Spleen (tissue), 7 donors: ENCODE results near the gene THOC6.

Experiments used
- POLR2A ChIP-seq, 3 donors: fragments of 450-650 bp; IDR thresholded peaks; one replicate each; pipeline ENCODE4 v1.5.1; 2017; ENCODE audit warnings: antibody characterized with exemption in 3 of 3, mild to moderate bottlenecking in 1 of 3
- POLR2AphosphoS5 ChIP-seq, 3 donors: sonication (generic); formaldehyde crosslinking; IDR thresholded peaks; one replicate each; pipeline ENCODE4 v1.5.1; 2017; ENCODE audit warnings: antibody characterized with exemption in 3 of 3
- TF ChIP-seq, protein P1 (sequence below), 11 experiments: fragments of 200-600 bp in 7 of 11; fragments of 450-650 bp in 4 of 11; sonication (generic) in 4 of 11; IDR thresholded peaks in 8 of 11; conservative IDR thresholded peaks in 3 of 11; 1 replicate in 7 of 11; 2 replicates in 4 of 11; pipeline versions ENCODE4 v1.4.0 to v1.8.0; 2016 to 2021; ENCODE audit warnings: antibody characterized with exemption in 11 of 11, inconsistent platforms in 4 of 11, mild to moderate bottlenecking in 1 of 11
- donor health status: DM: no; HTN: no; CAD: no; lungs with moderate emphysema.
- donor health status: DM: no; HTN: no; CAD: no.
- donor health status: DM: no; HTN: no; CAD: no.

- TF ChIP-seq POLR2A (IDR thresholded peaks at IDR 0.05) (no peak), POLR2AphosphoS5 (IDR thresholded peaks at IDR 0.05) (no peak)
- TF ChIP-seq, protein P1, sequence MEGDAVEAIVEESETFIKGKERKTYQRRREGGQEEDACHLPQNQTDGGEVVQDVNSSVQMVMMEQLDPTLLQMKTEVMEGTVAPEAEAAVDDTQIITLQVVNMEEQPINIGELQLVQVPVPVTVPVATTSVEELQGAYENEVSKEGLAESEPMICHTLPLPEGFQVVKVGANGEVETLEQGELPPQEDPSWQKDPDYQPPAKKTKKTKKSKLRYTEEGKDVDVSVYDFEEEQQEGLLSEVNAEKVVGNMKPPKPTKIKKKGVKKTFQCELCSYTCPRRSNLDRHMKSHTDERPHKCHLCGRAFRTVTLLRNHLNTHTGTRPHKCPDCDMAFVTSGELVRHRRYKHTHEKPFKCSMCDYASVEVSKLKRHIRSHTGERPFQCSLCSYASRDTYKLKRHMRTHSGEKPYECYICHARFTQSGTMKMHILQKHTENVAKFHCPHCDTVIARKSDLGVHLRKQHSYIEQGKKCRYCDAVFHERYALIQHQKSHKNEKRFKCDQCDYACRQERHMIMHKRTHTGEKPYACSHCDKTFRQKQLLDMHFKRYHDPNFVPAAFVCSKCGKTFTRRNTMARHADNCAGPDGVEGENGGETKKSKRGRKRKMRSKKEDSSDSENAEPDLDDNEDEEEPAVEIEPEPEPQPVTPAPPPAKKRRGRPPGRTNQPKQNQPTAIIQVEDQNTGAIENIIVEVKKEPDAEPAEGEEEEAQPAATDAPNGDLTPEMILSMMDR (IDR thresholded peaks at IDR 0.05 in 8 of 11, conservative IDR thresholded peaks at IDR 0.05 in 3 of 11) = no peak
Observed at GRCh38 chr16:3038896-3039295, 15.1 kb downstream of the THOC6 start.
